Neural cell (in vitro differentiated cells): Measurements from ENCODE around the gene AFF3. TPM values are rescaled to one million over a fixed set of nuclear protein-coding genes. Genes with fewer than 3 reads are reported as not detected.

Source experiments
- H2AFZ ChIP-seq: fragments of 200-600, 300-800 bp; sonication (generic), shearing (Covaris generic); 2 replicates; pipeline ENCODE4 v1.6.0; 2014; ENCODE audit warnings: low read depth, mild to moderate bottlenecking, antibody characterized with exemption, low read length, moderate library complexity
- H3F3A ChIP-seq: fragments of 200-600 bp; shearing (Covaris generic); 2 replicates; pipeline ENCODE4 v1.6.1; 2016; ENCODE audit warnings: mild to moderate bottlenecking, moderate library complexity, mixed read lengths, antibody characterized with exemption, low read length; ENCODE audit not compliant: insufficient read depth, poor library complexity, severe bottlenecking
- H3K27ac ChIP-seq: fragments of 200-600, 300-800 bp; sonication (generic), shearing (Covaris generic); 2 replicates; pipeline ENCODE4 v1.5.1; 2014; ENCODE audit warnings: mild to moderate bottlenecking, low read length, moderate library complexity
- H3K27me3 ChIP-seq: fragments of 300-800, 200-600 bp; sonication (generic), shearing (Covaris generic); 2 replicates; pipeline ENCODE4 v1.6.0; 2014; ENCODE audit warnings: mild to moderate bottlenecking, low read depth, low read length, moderate library complexity; ENCODE audit not compliant: insufficient read depth
- H3K36me3 ChIP-seq: fragments of 300-800, 200-600 bp; sonication (generic), shearing (Covaris generic); 2 replicates; pipeline ENCODE4 v1.5.1; 2014; ENCODE audit warnings: mild to moderate bottlenecking, antibody characterized with exemption, low read length, moderate library complexity; ENCODE audit not compliant: insufficient read depth
- H3K4me2 ChIP-seq: fragments of 300-800, 200-600 bp; sonication (generic), shearing (Covaris generic); 2 replicates; pipeline ENCODE4 v1.6.0; 2014; ENCODE audit warnings: mild to moderate bottlenecking, low read length
- H3K4me3 ChIP-seq: fragments of 300-800, 200-600 bp; sonication (generic), shearing (Covaris generic); 2 replicates; pipeline ENCODE4 v1.5.1; 2014; ENCODE audit warnings: mild to moderate bottlenecking, low read length, moderate library complexity
- H3K79me2 ChIP-seq: fragments of 200-600 bp; shearing (Covaris generic); replicated peaks from 2 replicates; pipeline ENCODE4 v1.6.0; 2014; ENCODE audit warnings: mild to moderate bottlenecking, low read length, moderate library complexity; ENCODE audit not compliant: insufficient read depth
- H3K9ac ChIP-seq: fragments of 300-800, 200-600 bp; sonication (generic), shearing (Covaris generic); 2 replicates; pipeline ENCODE4 v1.6.1; 2016; ENCODE audit warnings: mild to moderate bottlenecking, low read length, mixed read lengths
- H3K9me2 ChIP-seq: fragments of 200-600 bp; shearing (Covaris generic); 2 replicates; pipeline ENCODE4 v1.6.1; 2016; ENCODE audit warnings: mild to moderate bottlenecking, low read length, mixed read lengths; ENCODE audit not compliant: insufficient read depth
- H3K9me3 ChIP-seq: fragments of 200-600, 300-800 bp; sonication (generic), shearing (Covaris generic); 2 replicates; pipeline ENCODE4 v1.6.1; 2016; ENCODE audit warnings: mild to moderate bottlenecking, mixed run types, low read length, moderate library complexity, mixed read lengths
- H4K20me1 ChIP-seq: fragments of 200-600 bp; shearing (Covaris generic); 2 replicates; pipeline ENCODE4 v1.6.1; 2016; ENCODE audit warnings: mild to moderate bottlenecking, mixed run types; ENCODE audit not compliant: insufficient read depth
- EP300 ChIP-seq: fragments of 450-650 bp; conservative IDR thresholded peaks from 2 replicates; pipeline ENCODE4 v1.6.1; 2014; ENCODE audit warnings: antibody characterized with exemption, mild to moderate bottlenecking, moderate library complexity; ENCODE audit not compliant: poor library complexity, severe bottlenecking
- EZH2 ChIP-seq: fragments of 200-600, 300-800 bp; shearing (Covaris generic), sonication (generic); IDR thresholded peaks from 2 replicates; pipeline ENCODE4 v1.6.1; 2014; ENCODE audit warnings: antibody characterized with exemption, low read length, borderline replicate concordance, mild to moderate bottlenecking; ENCODE audit not compliant: insufficient read depth, poor library complexity, severe bottlenecking
- MXI1 ChIP-seq: fragments of 450-650 bp; conservative IDR thresholded peaks from 2 replicates; pipeline ENCODE4 v1.6.1; 2014; ENCODE audit warnings: antibody characterized with exemption, mild to moderate bottlenecking; ENCODE audit not compliant: poor library complexity, severe bottlenecking
- POLR2AphosphoS5 ChIP-seq: IDR thresholded peaks from 2 replicates; pipeline ENCODE4 v1.6.1; 2012
- RAD21 ChIP-seq: fragments of 450-650 bp; conservative IDR thresholded peaks from 2 replicates; pipeline ENCODE4 v1.6.1; 2014; ENCODE audit warnings: antibody characterized with exemption, mild to moderate bottlenecking, moderate library complexity
- SMC3 ChIP-seq: fragments of 450-650 bp; conservative IDR thresholded peaks from 2 replicates; pipeline ENCODE4 v1.6.1; 2014; ENCODE audit warnings: antibody characterized with exemption, mild to moderate bottlenecking, moderate library complexity; ENCODE audit not compliant: poor library complexity
- TAF1 ChIP-seq: IDR thresholded peaks from 2 replicates; pipeline ENCODE4 v1.6.1; 2012; ENCODE audit warnings: low read depth
- polyA plus RNA-seq: library from polyadenylated mRNA; depleted of rRNA; stranded (reverse); fragments of >200 nt; gene quantifications from 2 replicates; pipeline ENCODE4 v1.2.3, GENCODE V29; 2014
- TF ChIP-seq, protein P1 (sequence below): IDR thresholded peaks from 2 replicates; pipeline ENCODE4 v1.6.1; 2012; ENCODE audit warnings: borderline replicate concordance
- TF ChIP-seq, protein P2 (sequence below): fragments of 450-650 bp; IDR thresholded peaks from 2 replicates; pipeline ENCODE4 v1.5.1; 2014; ENCODE audit warnings: antibody characterized with exemption, mild to moderate bottlenecking, moderate library complexity; ENCODE audit not compliant: poor library complexity, severe bottlenecking

The AFF3 gene
- polyA plus RNA-seq, 1 donor from 2014 or later, result 5.1 TPM

DNA sequence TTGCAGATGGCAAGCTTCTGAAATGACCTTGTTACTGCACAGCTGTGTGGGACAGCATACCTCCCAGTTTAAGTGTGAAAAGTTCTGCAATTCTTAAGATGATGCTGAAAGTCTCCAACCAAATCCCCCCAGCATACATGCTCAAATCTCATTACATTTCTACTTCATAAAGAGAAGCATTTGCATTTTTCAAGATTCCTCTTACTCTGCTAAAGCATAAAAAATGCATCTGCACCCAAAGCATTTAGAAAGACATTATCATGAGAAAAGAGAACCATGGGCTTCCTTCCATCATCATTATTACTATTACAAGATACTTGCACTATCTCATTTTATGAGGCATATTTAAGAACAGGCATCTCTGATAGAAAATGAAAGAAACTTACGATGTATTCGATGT is 415.7 kb downstream of the AFF3 start:
- Histone ChIP-seq H3K79me2 (no peaks in the 10 kb centered on the region), H3K9ac (no peak overlapping the region), H3K4me2 (no peak overlapping the region), H3K27ac (no peak overlapping the region), H2AFZ (no peak overlapping the region), H3K4me3 (no peak overlapping the region), H3K9me2 (no peaks in the 10 kb centered on the region), H3K36me3 (no peaks in the 10 kb centered on the region), H4K20me1 (no peaks in the 10 kb centered on the region), H3K9me3 (no peaks in the 10 kb centered on the region), H3F3A (no peaks in the 10 kb centered on the region), H3K27me3 (no peaks in the 10 kb centered on the region)
- no peak for TF ChIP-seq MXI1
- TF ChIP-seq, protein P1, sequence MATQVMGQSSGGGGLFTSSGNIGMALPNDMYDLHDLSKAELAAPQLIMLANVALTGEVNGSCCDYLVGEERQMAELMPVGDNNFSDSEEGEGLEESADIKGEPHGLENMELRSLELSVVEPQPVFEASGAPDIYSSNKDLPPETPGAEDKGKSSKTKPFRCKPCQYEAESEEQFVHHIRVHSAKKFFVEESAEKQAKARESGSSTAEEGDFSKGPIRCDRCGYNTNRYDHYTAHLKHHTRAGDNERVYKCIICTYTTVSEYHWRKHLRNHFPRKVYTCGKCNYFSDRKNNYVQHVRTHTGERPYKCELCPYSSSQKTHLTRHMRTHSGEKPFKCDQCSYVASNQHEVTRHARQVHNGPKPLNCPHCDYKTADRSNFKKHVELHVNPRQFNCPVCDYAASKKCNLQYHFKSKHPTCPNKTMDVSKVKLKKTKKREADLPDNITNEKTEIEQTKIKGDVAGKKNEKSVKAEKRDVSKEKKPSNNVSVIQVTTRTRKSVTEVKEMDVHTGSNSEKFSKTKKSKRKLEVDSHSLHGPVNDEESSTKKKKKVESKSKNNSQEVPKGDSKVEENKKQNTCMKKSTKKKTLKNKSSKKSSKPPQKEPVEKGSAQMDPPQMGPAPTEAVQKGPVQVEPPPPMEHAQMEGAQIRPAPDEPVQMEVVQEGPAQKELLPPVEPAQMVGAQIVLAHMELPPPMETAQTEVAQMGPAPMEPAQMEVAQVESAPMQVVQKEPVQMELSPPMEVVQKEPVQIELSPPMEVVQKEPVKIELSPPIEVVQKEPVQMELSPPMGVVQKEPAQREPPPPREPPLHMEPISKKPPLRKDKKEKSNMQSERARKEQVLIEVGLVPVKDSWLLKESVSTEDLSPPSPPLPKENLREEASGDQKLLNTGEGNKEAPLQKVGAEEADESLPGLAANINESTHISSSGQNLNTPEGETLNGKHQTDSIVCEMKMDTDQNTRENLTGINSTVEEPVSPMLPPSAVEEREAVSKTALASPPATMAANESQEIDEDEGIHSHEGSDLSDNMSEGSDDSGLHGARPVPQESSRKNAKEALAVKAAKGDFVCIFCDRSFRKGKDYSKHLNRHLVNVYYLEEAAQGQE, result no peak

DNA sequence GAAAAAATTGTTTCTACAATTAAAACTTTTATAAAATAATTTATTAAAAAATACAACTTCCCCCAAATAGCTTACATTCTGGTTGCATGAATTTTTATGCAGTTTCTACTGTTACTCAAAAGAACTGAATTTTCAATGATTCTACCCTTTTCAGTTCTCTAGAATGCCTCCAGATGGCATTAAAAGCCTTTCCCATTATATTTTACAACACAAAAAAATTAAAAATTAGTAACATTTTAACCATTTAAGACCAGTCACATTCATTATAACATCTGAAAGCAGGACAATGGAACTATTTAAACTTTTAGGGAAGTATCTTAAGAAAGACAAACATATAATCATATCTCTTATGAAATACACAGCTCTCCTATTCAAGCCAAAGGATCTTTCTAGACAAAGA is 416.6 kb downstream of the AFF3 start:
- no peaks in the 10 kb centered on the region for H4K20me1 ChIP-seq
- TF ChIP-seq SMC3 (peak; percentile 83), RAD21 (peak; percentile 81), POLR2AphosphoS5 (no peak), EZH2 (no peak), MXI1 (no peak), EP300 (no peak), TAF1 (no peak)
- TF ChIP-seq, protein P2, sequence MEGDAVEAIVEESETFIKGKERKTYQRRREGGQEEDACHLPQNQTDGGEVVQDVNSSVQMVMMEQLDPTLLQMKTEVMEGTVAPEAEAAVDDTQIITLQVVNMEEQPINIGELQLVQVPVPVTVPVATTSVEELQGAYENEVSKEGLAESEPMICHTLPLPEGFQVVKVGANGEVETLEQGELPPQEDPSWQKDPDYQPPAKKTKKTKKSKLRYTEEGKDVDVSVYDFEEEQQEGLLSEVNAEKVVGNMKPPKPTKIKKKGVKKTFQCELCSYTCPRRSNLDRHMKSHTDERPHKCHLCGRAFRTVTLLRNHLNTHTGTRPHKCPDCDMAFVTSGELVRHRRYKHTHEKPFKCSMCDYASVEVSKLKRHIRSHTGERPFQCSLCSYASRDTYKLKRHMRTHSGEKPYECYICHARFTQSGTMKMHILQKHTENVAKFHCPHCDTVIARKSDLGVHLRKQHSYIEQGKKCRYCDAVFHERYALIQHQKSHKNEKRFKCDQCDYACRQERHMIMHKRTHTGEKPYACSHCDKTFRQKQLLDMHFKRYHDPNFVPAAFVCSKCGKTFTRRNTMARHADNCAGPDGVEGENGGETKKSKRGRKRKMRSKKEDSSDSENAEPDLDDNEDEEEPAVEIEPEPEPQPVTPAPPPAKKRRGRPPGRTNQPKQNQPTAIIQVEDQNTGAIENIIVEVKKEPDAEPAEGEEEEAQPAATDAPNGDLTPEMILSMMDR, result peak; percentile 68
- TF ChIP-seq, protein P1, result no peak
- no peaks in the 10 kb centered on the region for H3K79me2 ChIP-seq
- no peaks in the 10 kb centered on the region for H3K36me3 ChIP-seq
- H3K4me2 ChIP-seq, result no peak overlapping the region
- no peak overlapping the region for H3K27ac ChIP-seq
- no peaks in the 10 kb centered on the region for H3F3A ChIP-seq
- H3K9me3 ChIP-seq, result no peaks in the 10 kb centered on the region
- H3K9me2 ChIP-seq, result no peaks in the 10 kb centered on the region
- H3K27me3 ChIP-seq, result no peaks in the 10 kb centered on the region
- no peak overlapping the region for H3K4me3 ChIP-seq
- no peak overlapping the region for H3K9ac ChIP-seq
- H2AFZ ChIP-seq, result no peak overlapping the region
